Measurements from ENCODE around the gene GTF2A2.
A peak's percentile ranks its signal among the peaks of the same experiment; 100 is the strongest.
"Not testable (repeated sequence)": the region's sequence is repeated elsewhere in the genome, so short reads cannot be mapped to it uniquely, and the experiment has no call there.

The GTF2A2 gene

DNA sequence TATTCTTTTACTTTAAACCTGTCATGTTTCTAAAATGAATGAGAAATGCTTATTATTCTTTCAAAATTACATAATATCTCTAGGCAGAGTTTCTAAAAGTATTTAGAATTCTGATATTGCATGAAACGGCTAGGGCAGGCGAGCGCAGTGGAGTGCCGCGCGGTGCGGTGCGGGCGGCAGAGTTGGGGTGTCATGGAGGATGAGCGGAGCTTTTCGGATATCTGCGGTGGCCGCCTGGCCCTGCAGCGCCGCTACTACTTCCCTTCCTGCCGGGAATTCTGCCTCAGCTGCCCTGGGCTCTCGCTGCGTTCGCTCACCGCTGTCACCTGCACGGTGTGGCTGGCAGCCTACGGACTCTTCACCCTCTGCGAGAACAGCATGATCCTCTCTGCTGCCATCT is 19.2 kb upstream of the GTF2A2 start:
- DNase-seq, result no peak

DNA sequence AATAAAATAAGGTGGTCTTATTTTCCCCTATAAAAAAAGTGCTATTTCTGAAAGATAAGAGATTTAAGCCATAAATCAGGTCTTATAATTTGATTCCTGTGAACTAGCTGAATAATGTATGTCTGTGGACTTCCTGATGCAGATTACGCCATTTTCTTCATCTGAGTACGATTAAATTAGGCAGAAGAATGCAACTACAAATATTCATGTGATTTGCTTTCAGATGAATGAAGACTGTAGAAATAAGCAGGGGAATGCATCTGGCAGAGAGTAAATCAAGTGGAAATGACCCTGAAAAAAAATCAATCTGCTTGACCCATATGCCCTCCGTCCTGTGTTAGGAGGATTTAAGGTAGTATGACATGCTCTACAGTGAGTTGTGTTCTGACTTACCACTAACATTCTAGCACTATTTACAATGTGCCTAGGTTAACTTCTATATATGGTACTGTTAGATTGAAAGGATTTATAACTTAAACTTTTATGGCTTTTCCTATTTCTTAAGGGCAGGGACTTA is 17.1 kb upstream of the GTF2A2 start:
- no peak for DNase-seq

DNA sequence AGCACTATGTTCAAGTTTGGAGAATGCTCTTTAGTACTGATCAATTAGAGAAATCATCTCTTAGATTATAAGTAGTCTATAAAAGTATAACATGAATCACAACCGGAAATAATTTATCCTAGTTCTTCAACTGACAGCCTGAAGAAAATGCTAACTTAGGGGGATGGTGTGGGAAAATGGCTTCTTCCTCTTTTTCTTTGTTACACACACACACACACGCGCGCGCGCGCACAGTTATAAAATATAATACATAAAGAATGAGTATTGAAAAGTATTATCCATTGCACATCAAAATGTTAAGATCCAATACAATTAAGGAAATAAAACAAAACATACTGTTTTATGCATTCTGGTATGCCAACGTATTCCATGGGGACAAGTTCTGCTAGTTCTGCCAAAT is 11.2 kb upstream of the GTF2A2 start:
- no peak for DNase-seq

DNA sequence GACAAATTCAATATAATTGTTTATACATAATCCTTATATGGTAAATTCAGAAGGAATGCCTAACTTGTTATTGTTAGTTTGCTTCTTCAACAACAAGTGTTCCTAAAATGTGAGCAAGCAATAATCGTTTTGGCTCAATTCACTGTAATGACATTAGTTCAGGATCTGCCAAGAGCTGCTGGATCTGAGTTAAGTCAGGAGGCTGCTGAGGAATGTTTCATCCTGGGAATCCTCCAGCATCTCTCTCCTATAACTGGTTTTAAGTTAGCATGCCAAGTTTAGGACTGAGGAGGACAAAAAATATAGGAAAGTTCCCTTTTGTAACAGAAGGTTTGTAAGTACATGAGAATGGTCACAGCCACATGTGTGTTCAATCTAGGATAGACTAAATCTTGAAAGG is 4.9 kb upstream of the GTF2A2 start:
- DNase-seq, result no peak

DNA sequence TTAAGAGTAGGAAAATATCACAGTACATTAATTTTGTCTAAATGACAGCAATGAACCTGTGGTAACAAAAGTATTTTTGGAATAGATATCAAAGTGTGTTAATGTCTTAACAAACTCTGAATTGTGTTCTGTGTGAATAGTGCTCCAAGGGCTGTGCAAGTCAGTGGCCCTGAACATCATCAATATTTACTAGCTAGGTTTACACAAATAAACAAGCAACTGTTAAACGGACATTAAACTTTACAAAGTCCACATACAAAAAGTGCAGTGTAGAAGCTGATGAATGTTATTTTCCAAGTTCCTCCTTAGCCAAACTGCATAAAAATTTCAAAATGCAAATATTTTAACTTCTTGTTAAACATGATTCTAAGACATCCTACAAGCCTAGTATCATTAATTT is 2.1 kb upstream of the GTF2A2 start:
- DNase-seq, result no peak

DNA sequence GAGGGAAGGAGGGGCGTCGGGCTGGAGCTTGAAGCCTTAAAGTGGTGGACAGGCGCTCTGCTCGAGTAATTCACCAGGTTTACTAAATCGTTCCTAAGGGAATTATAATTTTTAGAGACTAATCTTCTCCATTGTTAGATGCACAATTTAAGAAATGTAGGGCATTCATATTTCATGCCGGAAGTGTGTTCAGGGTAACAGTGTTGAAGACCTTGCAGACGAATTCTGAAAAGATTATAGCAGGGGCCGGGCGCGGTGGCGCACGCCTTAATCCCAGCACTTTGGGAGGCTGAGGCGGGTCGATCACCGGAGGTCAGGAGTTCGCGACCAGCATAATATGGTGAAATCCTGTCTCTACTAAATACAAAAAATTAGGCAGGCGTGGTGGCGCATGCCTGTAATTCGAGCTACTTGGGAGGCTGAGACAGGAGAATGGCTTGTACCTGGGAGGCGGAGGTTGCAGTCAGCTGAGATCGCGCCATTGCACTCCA is 365 bp upstream of the GTF2A2 start:
- no peak for DNase-seq

DNA sequence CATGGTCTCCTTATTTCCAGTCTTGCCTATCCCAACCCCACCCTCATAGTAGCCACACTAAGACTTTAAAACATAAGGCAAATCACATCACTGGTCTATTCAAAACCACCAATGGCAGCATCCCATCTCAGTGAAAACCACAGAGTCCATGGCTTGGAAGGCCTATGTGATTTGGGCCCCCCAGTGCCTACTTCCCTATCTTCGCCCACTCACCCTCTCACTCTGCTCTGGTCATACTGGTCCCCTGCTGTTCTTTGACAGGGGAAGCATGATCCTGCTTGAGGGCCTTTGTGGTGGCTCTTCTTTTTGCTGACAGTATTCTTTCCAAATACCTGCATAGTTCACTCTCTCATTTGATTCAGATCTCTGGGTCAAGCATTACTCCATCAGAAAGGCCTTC is 3.3 kb downstream of the GTF2A2 start:
- DNase-seq, result no peak

DNA sequence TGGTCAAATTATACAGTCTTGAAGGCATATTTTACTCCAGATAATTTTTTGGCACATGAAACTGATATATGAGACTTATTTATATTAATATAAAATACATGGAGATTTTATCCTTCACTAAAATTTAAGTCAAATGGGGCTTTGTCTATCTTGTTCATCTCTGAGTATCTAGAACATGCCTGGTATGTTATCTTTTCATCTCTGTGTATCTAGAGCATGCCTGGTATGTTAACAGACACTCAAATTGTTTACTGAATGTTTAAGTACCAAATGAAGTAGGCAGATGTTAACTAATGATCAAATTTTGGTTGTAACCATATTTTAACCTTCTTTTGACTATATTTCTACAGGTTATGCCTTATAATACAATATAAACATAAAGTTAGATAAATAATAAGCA is 7.7 kb downstream of the GTF2A2 start:
- DNase-seq, result no peak

DNA sequence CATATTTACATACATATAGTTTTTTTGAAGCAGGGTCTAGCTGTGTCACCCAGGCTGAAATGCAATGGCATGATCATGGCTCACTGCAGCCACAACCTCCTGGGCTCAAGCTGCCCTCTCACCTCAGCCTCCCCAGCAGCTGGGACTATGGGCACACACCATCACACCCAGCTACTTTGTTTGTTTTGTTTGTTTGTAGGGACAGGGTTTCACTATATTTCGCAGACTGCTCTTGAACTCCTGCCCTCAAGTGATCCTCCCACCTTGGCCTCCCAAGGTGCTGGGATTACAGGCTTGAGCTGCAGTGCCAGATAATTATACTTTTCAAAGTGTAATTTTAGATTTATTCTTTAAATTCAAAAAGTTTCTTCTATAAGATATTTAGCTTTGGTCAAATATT is 10.2 kb downstream of the GTF2A2 start:
- no peak for DNase-seq

DNA sequence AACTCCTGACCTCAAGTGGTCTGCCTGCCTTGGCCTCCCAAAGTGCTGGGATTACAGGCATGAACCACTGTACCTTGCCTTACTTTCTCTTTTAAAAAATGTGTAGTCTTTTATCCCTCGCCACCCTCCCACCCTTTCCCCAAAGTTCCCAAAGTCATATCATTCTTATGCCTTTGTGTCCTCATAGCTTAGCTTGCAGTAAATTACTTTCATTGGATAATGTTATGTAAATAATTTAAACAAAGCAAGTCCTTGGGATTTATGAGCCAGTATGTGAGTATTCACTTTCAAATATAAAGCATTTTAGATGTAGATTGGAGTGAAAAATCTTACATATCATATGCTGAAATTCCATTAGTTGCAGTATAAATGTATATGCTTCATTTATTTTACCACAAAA is 11.0 kb downstream of the GTF2A2 start:
- no peak for DNase-seq

DNA sequence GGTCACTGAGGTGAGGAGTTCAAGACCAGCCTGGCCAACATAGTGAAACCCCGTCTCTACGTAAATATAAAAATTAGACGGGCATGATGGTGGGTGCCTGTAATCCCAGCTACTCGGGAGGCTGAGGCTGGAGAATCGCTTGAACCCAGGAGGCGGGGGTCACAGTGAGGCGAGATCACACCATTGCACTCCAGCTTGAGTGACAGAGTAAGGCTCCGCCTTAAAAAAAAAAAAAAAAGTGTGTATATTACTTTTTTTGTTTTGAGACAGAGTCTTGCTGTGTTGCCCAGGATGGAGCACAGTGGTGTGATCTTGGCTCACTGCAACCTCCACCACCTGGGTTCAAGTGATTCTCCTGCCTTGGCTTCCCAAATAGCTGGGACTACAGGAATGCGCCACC is 11.5 kb downstream of the GTF2A2 start:
- not testable (repeated sequence) for DNase-seq

DNA sequence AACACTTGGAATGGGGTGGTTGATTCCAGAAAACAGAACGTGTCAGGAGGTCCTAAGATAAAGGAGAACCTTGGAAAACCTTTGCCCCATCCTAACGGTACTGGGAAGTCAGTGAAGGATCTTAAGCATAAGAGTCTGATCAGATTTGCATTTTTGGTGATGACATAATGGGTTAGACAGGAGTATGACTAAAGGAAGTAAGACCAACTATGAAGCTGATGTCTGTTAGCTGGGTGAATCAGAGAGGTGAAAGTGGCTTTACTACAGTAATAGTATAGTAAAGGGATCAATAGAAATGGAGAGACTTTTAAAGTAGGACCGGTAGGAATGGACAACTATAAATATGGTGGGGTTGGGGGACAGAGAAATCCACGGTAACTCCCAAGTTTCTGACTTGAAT is 12.6 kb downstream of the GTF2A2 start:
- DNase-seq, result no peak

DNA sequence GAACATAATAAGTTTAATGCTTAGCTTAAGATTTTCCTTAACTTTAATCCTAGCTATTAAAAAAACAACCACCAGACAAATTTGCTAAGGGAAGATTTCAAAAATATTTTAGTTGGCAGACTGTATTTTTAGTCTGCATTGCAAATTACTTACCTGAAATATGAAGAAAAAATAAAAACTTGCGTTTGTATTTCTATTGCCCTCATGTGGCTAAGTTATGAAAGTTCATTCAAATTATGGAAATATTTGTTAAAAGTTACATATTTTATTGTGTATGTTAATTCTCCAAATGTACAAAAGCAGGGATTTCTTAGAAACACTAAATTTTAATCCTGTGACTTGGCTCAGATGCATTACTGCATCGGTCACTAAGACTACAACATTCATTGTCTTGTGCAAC is 15.0 kb downstream of the GTF2A2 start:
- DNase-seq, result no peak

DNA sequence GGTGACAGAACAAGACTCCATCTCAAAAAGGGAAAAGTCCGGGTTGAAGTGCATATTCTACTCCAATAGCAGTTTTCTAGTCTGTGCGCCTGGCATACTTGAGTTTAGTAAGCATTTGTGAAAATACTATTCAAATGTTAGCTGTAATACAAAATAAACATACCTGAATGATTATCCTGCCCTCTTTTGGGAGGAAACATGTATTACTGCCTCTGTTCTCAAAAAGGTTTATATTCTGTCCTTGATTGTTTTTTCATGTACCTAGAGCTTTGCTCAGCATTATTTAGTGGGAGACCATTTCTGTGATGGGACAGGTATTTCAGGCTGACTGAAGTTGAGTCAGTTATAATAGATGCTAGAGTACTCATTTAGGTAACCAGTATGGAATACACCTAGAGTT is 19.8 kb downstream of the GTF2A2 start:
- not testable (repeated sequence) for DNase-seq

DNA sequence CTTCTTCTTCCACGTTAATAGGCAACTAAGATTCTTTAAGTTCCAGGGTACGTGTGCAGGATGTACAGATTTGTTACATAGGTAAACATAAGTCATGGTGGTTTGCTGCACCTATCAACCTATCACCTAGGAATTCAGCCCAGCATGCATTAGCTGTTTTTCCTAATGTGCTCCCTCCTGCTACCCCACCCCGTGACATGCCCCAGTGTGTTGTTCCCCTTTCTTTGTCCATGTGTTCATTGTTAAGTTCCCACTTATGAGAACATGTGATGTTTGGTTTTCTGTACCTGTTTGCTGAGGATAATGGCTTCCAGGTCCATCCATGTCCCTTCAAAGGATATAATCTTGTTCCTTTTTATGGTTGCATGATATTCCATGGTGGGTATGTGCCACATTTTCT is 21.1 kb downstream of the GTF2A2 start:
- DNase-seq, result no peak

DNA sequence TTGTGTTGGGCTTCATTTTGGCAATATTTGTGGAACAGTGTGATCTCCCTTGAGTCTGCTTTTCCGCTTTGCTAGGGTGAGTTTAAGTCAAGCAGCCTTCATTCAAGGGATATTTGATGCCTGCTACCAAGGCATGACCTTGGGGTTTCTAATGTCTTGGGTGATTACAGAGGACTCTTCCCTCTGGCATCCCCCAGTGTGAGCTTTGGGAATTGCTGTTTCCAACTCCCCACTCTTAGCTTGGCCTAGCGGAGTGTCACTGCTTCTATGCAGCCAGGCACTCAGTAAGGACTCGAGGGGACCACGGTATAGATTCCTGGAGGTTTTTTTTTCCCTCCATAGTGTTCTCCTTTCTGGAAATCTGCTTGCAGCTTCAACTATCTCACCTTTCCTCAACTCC is 24.6 kb downstream of the GTF2A2 start:
- no peak for DNase-seq

DNA sequence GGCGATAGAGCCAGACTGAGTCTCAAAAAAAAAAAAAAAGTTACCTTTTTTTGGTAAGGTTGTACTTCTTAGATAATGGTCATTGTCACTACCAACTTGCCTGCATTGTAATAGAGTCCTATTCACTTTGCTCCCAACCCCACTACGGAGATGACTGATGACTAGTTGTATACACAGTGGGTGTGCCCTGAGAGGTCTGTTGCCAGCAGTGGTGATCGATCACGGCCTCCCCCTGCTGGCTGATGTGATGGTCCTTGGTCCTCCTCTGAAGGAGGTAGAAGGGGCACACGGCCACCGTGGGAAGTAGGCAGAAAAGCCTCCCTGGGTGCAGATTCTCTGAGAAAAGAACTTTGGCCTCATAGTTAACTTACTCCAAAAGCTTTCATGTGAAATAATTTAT is 35.0 kb downstream of the GTF2A2 start:
- DNase-seq, result no peak

DNA sequence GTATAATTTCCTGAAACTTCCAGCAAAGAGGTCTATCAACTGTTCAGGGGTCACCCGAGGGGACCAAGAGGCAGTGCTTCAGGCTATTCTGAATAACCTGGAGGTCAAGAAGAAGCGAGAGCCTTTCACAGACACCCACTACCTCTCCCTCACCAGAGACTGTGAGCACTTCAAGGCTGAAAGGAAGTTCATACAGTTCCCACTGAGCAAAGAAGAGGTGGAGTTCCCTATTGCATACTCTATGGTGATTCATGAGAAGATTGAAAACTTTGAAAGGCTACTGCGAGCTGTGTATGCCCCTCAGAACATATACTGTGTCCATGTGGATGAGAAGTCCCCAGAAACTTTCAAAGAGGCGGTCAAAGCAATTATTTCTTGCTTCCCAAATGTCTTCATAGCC is 38.9 kb downstream of the GTF2A2 start:
- no peak for DNase-seq

DNA sequence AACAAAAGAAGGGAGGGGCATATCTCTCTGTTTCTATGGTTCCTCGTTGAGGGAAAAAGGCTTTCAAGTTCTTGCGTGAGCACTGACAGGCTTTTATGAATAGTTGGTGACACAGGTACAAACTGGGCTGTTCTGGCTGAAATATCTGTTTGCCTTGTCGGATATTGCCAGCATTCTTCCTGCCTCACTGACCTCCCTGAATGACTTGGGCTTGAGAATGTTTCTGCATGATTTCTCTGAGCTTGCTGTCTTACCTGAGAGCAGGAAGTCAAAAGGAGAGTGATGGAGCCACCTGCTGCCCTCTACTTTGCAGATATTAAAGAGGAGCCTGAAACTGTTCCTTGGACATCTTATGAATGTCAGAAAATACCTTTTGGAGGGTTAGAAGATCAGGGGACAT is 40.9 kb downstream of the GTF2A2 start:
- DNase-seq, result no peak

DNA sequence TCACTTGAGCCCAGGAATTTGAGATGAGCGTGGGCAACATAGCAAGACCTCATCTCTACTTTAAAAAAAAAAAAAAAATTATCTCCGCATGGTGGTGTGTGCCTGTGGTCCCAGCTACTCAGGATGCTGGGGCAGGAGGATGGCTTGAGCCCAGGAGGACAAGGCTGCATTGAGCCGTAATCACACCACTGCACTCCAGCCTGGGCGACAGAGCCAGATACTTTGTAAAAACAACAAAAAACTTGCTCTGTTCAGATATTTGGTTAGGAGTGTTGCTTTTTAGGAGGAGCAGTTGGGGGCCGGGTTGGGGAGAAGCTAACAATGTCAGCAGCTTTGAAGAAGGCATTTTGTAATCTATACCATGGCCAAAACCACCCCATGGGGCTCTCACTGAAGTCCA is 41.7 kb downstream of the GTF2A2 start:
- no peak for DNase-seq

DNA sequence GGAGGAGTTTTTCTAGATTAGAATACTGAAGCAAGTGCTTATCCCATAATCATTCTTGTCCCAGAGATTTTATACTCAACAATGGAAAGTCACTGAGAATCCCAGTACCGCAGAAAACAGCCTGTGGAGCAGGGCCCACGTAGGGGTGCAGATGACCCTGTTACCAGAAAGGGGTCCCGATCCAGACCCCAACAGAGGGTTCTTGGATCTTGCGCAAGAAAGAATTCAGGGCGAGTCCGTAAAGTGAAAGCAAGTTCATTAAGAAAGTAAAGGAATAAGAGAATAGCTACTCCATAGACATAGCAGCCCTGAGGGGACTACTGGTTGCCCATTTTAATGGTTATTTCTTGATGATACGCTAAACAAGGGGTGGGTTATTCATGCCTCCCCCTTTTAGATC is 43.2 kb downstream of the GTF2A2 start:
- DNase-seq, result no peak

DNA sequence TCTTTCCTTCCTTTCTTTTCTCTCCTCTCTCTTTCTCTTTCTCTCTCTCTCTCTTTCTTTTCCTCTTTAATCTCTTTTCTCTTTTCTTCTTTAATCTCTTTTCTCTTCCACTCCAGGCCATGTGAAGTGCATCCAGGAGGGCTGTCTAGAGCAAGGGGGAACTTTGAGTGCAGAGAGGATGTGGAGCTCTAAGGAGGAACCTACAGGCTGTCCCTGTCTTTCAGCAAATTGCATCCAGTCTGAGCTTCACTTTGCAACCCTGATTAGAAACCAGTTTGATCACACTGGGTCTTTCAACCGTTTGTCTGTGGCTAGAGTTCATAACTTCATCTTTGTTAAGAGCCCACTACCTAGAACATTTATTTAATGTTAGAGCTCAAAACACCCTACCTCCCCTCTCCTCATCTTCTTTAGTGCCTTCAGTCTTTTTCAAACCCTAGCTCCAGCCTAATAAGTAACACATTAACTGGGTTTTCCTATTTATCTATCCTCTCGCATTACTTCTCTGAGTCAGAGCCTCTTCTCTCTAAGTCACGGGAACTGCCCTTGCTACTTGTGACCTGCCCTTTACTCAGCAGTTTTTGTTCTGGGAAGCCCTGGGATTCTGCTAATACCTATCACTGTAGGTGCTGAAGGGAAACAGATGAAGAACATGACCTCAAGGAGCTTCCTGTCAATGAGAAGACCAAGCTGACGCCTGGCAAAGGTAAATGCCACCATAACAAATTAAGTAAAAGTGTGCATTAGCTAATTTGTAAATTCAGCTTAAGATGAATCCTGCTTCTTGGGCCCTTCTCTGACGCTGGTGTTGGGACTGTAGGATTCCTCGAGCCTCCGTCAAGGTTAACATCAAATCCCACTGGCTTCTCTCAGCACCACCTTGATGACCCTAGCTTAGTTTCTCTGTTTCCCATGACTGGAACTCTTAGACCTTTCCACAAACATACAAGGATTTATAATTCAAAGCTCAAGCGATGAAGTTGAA is 45.7 kb downstream of the GTF2A2 start, which contains the start of gene GCNT3:
TSS of gene GCNT3 (plus strand) at position 508 of the 985 bp plus-strand sequence. CDS start 6,456 bp downstream, outside the sequence.
- DNase-seq, result peak; percentile 26

DNA sequence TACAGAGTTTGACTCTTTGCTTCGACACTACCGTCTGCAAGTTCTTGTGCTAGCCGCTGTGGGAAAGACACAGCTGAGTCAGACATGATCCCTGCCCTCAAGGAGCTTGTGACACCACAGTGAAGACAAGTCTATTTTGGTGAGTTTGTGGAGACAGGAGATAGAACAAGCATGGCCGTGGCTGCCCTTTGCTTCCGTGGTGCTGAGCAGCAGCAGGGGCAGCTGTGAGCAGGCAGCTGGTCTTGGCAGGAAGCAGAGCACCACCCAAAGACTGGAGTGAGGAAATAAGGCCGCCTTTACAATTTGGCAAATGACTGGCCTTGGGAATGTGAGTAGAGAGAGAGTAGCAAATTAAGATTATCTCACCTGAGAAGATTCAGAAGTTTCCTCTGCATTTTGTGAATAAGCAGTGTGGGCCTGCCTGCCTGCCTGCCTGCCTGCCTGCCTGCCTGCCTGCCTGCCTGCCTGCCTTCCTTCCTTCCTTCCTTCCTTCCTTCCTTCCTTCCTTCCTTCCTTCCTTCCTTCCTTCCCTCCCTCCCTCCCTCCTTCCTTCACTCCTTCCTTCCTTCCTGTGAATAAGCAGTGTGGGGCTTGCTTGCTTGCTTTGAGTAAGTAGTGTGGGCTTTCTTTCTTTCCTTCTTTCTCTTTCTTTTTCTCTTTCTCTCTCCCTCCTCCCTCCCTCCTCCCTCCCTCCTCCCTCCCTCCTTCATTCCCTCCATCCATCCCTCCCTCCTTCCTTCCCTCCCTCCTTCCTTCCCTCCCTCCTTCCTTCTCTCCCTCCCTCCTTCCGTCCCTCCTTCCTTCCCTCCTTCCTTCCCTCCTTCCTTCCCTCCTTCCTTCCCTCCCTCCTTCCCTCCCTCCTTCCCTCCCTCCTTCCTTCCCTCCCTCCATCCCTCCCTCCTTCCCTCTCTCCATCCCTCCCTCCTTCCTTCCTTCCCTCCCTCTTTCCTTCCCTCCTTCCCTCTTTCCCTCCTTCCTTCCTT is 47.3 kb downstream of the GTF2A2 start:
- DNase-seq, result no peak
